PC-3 (cell line): Measurements from ENCODE around the gene CACNA1S.

Source experiments
- CTCF ChIP-seq: fragments of 300-600 bp; sonication (generic); conservative IDR thresholded peaks from 2 replicates; pipeline ENCODE4 v1.5.1; 2017; ENCODE audit warnings: antibody characterized with exemption, low read depth, mild to moderate bottlenecking, low read length
- EZH2 ChIP-seq: fragments of 300-600 bp; sonication (generic); IDR thresholded peaks from one replicate; pipeline ENCODE4 v1.6.1; 2017; ENCODE audit warnings: antibody characterized with exemption, mild to moderate bottlenecking, low read length; ENCODE audit not compliant: unreplicated experiment

- no peak for TF ChIP-seq CTCF
- no peak for TF ChIP-seq EZH2
Measured at GRCh38 chr1:201049248-201049831, 62.9 kb downstream of the CACNA1S start.
